ENCODE measurements around the gene HSD3B7.

The HSD3B7 gene

GRCh38 chr16:30996985-30997724 lies 12.1 kb downstream of the HSD3B7 start:
- H3K4me3 ChIP-seq (ENCODE audit: low read depth, low read length), result peak overlapping the region; percentile 46
- no peak for DNase-seq (ENCODE audit: low read depth)

- peak overlapping the region; percentile 46 for H3K4me3 ChIP-seq (ENCODE audit: low read depth, low read length)
- DNase-seq (ENCODE audit: low read depth), result peak; percentile 27
Observed at GRCh38 chr16:30997725-30998711, 13.0 kb downstream of the HSD3B7 start.

- DNase-seq (ENCODE audit: low read depth), result no peak
- no peak overlapping the region for H3K4me3 ChIP-seq (ENCODE audit: low read depth, low read length)
Observed at GRCh38 chr16:30998852-30999761, 14.1 kb downstream of the HSD3B7 start.

- DNase-seq (ENCODE audit: low read depth), result no peak
Observed at GRCh38 chr16:31000671-31001382, 15.8 kb downstream of the HSD3B7 start.

GRCh38 chr16:31001507-31002249 lies 16.7 kb downstream of the HSD3B7 start:
- no peak for DNase-seq (ENCODE audit: low read depth)
- H3K4me3 ChIP-seq (ENCODE audit: low read depth, low read length), result no peak overlapping the region

More at GRCh38 chr16:31000671-31001382, 15.8 kb downstream of the HSD3B7 start:
- H3K4me3 ChIP-seq (ENCODE audit: low read depth, low read length), result no peak overlapping the region

GRCh38 chr16:31002250-31002700 lies 17.3 kb downstream of the HSD3B7 start:
- no peak overlapping the region for H3K4me3 ChIP-seq (ENCODE audit: low read depth, low read length)
- DNase-seq (ENCODE audit: low read depth), result no peak

GRCh38 chr16:31002862-31003341 lies 17.9 kb downstream of the HSD3B7 start:
- DNase-seq (ENCODE audit: low read depth), result no peak
- H3K4me3 ChIP-seq (ENCODE audit: low read depth, low read length), result no peak overlapping the region

- H3K4me3 ChIP-seq (ENCODE audit: low read depth, low read length), result no peak overlapping the region
- DNase-seq (ENCODE audit: low read depth), result no peak
Observed at GRCh38 chr16:31003744-31004143, 18.7 kb downstream of the HSD3B7 start.

GRCh38 chr16:31004658-31005057 lies 19.7 kb downstream of the HSD3B7 start:
- no peak overlapping the region for H3K4me3 ChIP-seq (ENCODE audit: low read depth, low read length)
- no peak for DNase-seq (ENCODE audit: low read depth)

- DNase-seq (ENCODE audit: low read depth), result no peak
Observed at GRCh38 chr16:31005350-31006085, 20.5 kb downstream of the HSD3B7 start.

GRCh38 chr16:31006086-31006385 lies 21.0 kb downstream of the HSD3B7 start:
- no peak overlapping the region for H3K4me3 ChIP-seq (ENCODE audit: low read depth, low read length)
- DNase-seq (ENCODE audit: low read depth), result no peak

More at GRCh38 chr16:31005350-31006085, 20.5 kb downstream of the HSD3B7 start:
- H3K4me3 ChIP-seq (ENCODE audit: low read depth, low read length), result no peak overlapping the region

GRCh38 chr16:31006589-31006988 lies 21.6 kb downstream of the HSD3B7 start:
- DNase-seq (ENCODE audit: low read depth), result no peak
- H3K4me3 ChIP-seq (ENCODE audit: low read depth, low read length), result no peak overlapping the region

- H3K4me3 ChIP-seq (ENCODE audit: low read depth, low read length), result no peak overlapping the region
- no peak for DNase-seq (ENCODE audit: low read depth)
Observed at GRCh38 chr16:31007684-31008083, 22.7 kb downstream of the HSD3B7 start.

GRCh38 chr16:31008149-31008548 lies 23.1 kb downstream of the HSD3B7 start:
- peak; percentile 31 for DNase-seq (ENCODE audit: low read depth)
- no peak overlapping the region for H3K4me3 ChIP-seq (ENCODE audit: low read depth, low read length)

- no peak overlapping the region for H3K4me3 ChIP-seq (ENCODE audit: low read depth, low read length)
- no peak for DNase-seq (ENCODE audit: low read depth)
Observed at GRCh38 chr16:31008551-31008950, 23.5 kb downstream of the HSD3B7 start.

GRCh38 chr16:31009120-31009519 lies 24.1 kb downstream of the HSD3B7 start:
- H3K4me3 ChIP-seq (ENCODE audit: low read depth, low read length), result peak overlapping the region; percentile 52
- DNase-seq (ENCODE audit: low read depth), result no peak

- no peak for DNase-seq (ENCODE audit: low read depth)
- peak overlapping the region; percentile 52 for H3K4me3 ChIP-seq (ENCODE audit: low read depth, low read length)
Observed at GRCh38 chr16:31009894-31010584, 25.0 kb downstream of the HSD3B7 start.
